GM19099 (cell line): ENCODE data around the gene ACP5.
A peak's percentile ranks its signal among the peaks of the same experiment; 100 is the strongest.

Experiments
- POLR2A ChIP-seq: IDR thresholded peaks from 3 replicates; pipeline ENCODE4 v1.6.1; 2011; ENCODE audit warnings: low read depth; ENCODE audit not compliant: insufficient read length; ENCODE audit errors: extremely low read depth

ACP5 gene

GRCh38 chr19:11577451-11578257 lies at the start of gene ACP5:
ACP5 (minus strand) TSS chr19:11577645; CDS start chr19:11577317, 328 bp downstream.
- no peak for TF ChIP-seq POLR2A

- TF ChIP-seq POLR2A: no peak
Measured at GRCh38 chr19:11626252-11626651, 48.8 kb upstream of the ACP5 start.

GRCh38 chr19:11624069-11624463 lies 46.6 kb upstream of the ACP5 start:
- TF ChIP-seq POLR2A: no peak

- no peak for TF ChIP-seq POLR2A
Measured at GRCh38 chr19:11620553-11620952, 43.1 kb upstream of the ACP5 start.

GRCh38 chr19:11617180-11618062 lies 40.0 kb upstream of the ACP5 start:
- TF ChIP-seq POLR2A: no peak

GRCh38 chr19:11612816-11613511 lies 35.5 kb upstream of the ACP5 start:
- no peak for TF ChIP-seq POLR2A

GRCh38 chr19:11611730-11612129 lies 34.3 kb upstream of the ACP5 start:
- no peak for TF ChIP-seq POLR2A

- no peak for TF ChIP-seq POLR2A
Measured at GRCh38 chr19:11606484-11606883, 29.0 kb upstream of the ACP5 start.

GRCh38 chr19:11598746-11599145 lies 21.3 kb upstream of the ACP5 start:
- TF ChIP-seq POLR2A: no peak

- no peak for TF ChIP-seq POLR2A
Measured at GRCh38 chr19:11598103-11598483, 20.6 kb upstream of the ACP5 start.

- TF ChIP-seq POLR2A: peak; percentile 95
Measured at GRCh38 chr19:11597202-11598102, 20.0 kb upstream of the ACP5 start, which contains the start of gene ZNF627. ZNF627 (plus strand) TSS chr19:11597483; CDS start chr19:11597628, 145 bp downstream.

GRCh38 chr19:11596156-11596555 lies 18.7 kb upstream of the ACP5 start:
- TF ChIP-seq POLR2A: no peak

- no peak for TF ChIP-seq POLR2A
Measured at GRCh38 chr19:11594084-11594483, 16.6 kb upstream of the ACP5 start.

GRCh38 chr19:11587975-11588631 lies 10.7 kb upstream of the ACP5 start:
- no peak for TF ChIP-seq POLR2A
